Prostate gland (tissue), 2 donors: Measurements from ENCODE around the gene TSPAN14. TPM values are rescaled to one million over a fixed set of nuclear protein-coding genes. Genes with fewer than 3 reads are reported as not detected.

Experiments
- DNase-seq: peaks from one replicate; pipeline ENCODE4 v3.0.0-alpha.2; 2019; ENCODE audit warnings: low spot score
- H3K27ac ChIP-seq, 2 donors: fragments of 200-600 bp; sonication (generic); 2 replicates each; pipeline ENCODE4 v1.5.1; 2017 to 2019
- H3K27me3 ChIP-seq: fragments of 200-600 bp; sonication (generic); replicated peaks from 2 replicates; pipeline ENCODE4 v1.5.1; 2019; ENCODE audit not compliant: insufficient read depth
- H3K36me3 ChIP-seq, 2 donors: fragments of 200-600 bp; sonication (generic); 1 replicate in 1 of 2; 2 replicates in 1 of 2; pipeline versions ENCODE4 v1.5.1 to v1.8.1; 2017 to 2019
- H3K4me1 ChIP-seq: fragments of 200-600 bp; sonication (generic); replicated peaks from 2 replicates; pipeline ENCODE4 v1.5.1; 2019
- H3K4me3 ChIP-seq, 2 donors: fragments of 200-600 bp; sonication (generic); 2 replicates each; pipeline ENCODE4 v1.5.1; 2017 to 2019
- H3K9me3 ChIP-seq: fragments of 200-600 bp; sonication (generic); 2 replicates; pipeline ENCODE4 v1.5.1; 2017
- POLR2A ChIP-seq: fragments of 450-650 bp; IDR thresholded peaks from one replicate; pipeline ENCODE4 v1.6.1; 2016; ENCODE audit warnings: antibody characterized with exemption, mild to moderate bottlenecking
- POLR2AphosphoS5 ChIP-seq: sonication (generic); formaldehyde crosslinking; IDR thresholded peaks from one replicate; pipeline ENCODE4 v1.6.1; 2017; ENCODE audit warnings: antibody characterized with exemption
- WGBS: methylation state at CpG from one replicate; pipeline ENCODE4 v1.1.5; 2018; 5-methylcytosine and 5-hydroxymethylcytosine counted together
- intact Hi-C: fragments of 100-400 bp; cut with DNase I; formaldehyde crosslinking; loops from one replicate; pipeline ENCODE4 v1.14.2; 2022
- total RNA-seq, 2 donors: library from RNA; depleted of rRNA; stranded (reverse); fragments of >200 nt; gene quantifications; one replicate each; pipeline ENCODE4 v1.1.0, GENCODE V29; 2016
- TF ChIP-seq, protein P1 (sequence below), 4 experiments: fragments of 200-600 bp in 2 of 4; fragments of 450-650 bp in 2 of 4; sonication (generic) in 2 of 4; IDR thresholded peaks; 1 replicate in 3 of 4; 2 replicates in 1 of 4; pipeline ENCODE4 v1.5.1; 2016 to 2019; ENCODE audit warnings: antibody characterized with exemption in 4 of 4, mild to moderate bottlenecking in 2 of 4, moderate library complexity in 2 of 4

The TSPAN14 gene
- total RNA-seq, 2 donors from 2014 or later: 69.8 to 103 TPM

DNA sequence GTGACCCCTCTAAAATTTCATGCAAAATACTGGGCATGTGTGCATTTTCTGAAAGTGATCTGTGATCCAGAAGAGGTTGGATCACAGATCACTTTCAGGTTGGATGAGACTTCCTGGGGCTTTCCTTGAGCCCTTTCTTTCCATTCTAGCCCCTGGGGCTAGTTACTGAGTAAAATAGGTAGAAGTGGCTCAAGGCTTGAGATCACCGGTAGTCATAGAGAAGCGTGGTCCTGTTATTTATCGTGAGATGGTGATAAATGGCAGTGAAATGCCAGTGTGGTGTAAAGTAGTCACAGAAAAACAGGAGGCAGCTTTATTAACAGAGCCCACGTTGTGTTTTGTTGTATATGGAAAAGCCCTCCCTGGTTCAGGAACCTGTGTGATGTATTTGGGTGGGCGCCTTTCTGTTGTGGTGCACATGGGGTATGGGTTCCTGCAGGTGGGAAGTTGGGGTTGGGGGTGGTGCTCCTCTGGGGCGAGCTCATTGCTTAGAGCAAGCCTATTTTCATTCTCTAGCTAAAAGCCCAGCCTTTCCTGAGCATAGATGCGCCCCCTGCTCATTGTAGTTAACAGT, 49.6 kb downstream of the TSPAN14 start:
- intact Hi-C loops: no loop called here
- no peak for DNase-seq
- peak overlapping the region in 1 of 2 donors; percentile 54 for H3K27ac ChIP-seq
- 77% methylated on average over 7 of the region's 7 CpGs for WGBS
- TF ChIP-seq, protein P1, sequence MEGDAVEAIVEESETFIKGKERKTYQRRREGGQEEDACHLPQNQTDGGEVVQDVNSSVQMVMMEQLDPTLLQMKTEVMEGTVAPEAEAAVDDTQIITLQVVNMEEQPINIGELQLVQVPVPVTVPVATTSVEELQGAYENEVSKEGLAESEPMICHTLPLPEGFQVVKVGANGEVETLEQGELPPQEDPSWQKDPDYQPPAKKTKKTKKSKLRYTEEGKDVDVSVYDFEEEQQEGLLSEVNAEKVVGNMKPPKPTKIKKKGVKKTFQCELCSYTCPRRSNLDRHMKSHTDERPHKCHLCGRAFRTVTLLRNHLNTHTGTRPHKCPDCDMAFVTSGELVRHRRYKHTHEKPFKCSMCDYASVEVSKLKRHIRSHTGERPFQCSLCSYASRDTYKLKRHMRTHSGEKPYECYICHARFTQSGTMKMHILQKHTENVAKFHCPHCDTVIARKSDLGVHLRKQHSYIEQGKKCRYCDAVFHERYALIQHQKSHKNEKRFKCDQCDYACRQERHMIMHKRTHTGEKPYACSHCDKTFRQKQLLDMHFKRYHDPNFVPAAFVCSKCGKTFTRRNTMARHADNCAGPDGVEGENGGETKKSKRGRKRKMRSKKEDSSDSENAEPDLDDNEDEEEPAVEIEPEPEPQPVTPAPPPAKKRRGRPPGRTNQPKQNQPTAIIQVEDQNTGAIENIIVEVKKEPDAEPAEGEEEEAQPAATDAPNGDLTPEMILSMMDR (IDR thresholded peaks at IDR 0.05): no peak
- TF ChIP-seq POLR2AphosphoS5: no peak
- no peak for TF ChIP-seq POLR2A
- H3K27me3 ChIP-seq: no peaks in the 10 kb centered on the region
- no peaks in the 10 kb centered on the region for H3K9me3 ChIP-seq
- H3K36me3 ChIP-seq: peaks cover 0 to under 1% of the 10 kb centered on the region in 2 donors
- H3K4me3 ChIP-seq: no peak overlapping the region
- peaks cover 17% of the 10 kb centered on the region for H3K4me1 ChIP-seq

DNA sequence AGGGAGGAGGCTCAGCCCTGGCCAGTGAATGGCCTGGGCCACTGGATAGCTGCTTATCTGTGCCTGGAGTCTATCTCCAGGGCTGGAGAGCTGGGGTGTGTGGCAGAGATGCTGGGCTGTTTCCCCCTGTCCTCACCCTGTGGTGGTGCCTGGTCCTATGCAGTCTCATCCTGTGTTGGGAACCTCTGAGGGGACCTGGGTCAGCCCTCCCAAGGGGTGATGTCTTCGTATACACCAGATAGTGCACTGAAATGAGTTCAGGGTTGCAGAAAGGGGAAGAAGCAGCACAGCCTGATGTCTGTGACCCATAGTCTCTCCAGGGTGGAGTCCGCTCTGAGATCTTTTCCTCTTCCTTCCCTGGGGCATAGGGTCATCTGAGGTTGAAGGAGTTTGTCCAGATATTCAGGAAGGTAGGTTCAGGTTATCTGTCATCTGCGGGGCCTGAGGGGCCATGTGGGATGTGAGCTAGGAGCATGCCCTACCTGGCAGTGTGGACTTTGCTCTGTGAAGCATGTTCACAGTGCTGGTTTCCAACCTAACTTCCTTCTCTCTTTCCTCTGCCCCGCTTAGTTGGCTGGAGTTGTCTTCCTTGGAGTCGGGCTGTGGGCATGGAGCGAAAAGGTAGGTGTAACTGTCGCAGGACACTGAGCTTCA, 50.2 kb downstream of the TSPAN14 start:
- Histone ChIP-seq H3K4me1 (peaks cover 17% of the 10 kb centered on the region), H3K4me3 (no peak overlapping the region), H3K27me3 (no peaks in the 10 kb centered on the region), H3K36me3 (peaks cover 0 to 2% of the 10 kb centered on the region in 2 donors), H3K9me3 (no peaks in the 10 kb centered on the region), H3K27ac (peak overlapping the region; percentile 54 to 64)
- no peak for DNase-seq
- TF ChIP-seq, protein P1 (IDR thresholded peaks at IDR 0.05): no peak
- TF ChIP-seq POLR2AphosphoS5 (no peak), POLR2A (no peak)
- intact Hi-C loops: no loop called here
- 65% methylated on average over 7 of the region's 7 CpGs for WGBS

DNA sequence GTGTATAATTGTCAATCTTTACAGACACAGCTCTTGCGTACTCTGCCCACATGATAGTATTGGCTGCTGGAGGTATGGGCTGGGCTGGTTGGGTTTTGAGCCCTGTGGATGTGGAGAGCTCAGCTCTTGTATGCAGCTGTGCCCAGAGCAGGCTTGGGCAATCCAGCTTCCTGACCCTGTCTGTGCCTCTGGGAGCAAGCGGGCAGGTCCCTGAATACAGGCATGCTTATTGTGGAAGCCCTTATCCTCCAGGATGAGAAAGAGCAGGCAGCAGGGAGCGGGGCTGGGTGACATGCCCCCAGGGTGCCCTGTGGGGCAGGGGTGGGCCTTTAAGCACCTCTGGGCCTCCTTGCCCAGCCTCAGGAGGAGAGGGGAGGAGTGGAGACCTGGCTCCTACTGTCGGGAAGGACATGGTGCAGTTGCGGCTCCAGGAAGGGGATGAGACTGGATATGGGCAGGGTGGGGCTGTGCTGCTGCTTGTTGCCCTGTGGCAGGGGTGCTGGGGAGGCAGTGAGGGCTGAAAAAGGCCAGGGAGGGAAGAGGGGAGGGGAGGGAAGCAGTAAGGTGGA, 50.9 kb downstream of the TSPAN14 start:
- Histone ChIP-seq H3K4me1 (peaks cover 17% of the 10 kb centered on the region), H3K27me3 (no peaks in the 10 kb centered on the region), H3K4me3 (no peak overlapping the region), H3K9me3 (no peaks in the 10 kb centered on the region), H3K27ac (peak overlapping the region; percentile 54 to 64), H3K36me3 (peaks cover 0 to 2% of the 10 kb centered on the region in 2 donors)
- 62% methylated on average over 5 of the region's 5 CpGs for WGBS
- DNase-seq: no peak
- TF ChIP-seq, protein P1 (IDR thresholded peaks at IDR 0.05): no peak
- TF ChIP-seq POLR2AphosphoS5 (no peak), POLR2A (no peak)
- intact Hi-C loops: loop anchor here (1.0 to 5.0 kb wide), 2 partner anchors 61 to 123 kb away; no protein-coding TSS in a partner anchor

DNA sequence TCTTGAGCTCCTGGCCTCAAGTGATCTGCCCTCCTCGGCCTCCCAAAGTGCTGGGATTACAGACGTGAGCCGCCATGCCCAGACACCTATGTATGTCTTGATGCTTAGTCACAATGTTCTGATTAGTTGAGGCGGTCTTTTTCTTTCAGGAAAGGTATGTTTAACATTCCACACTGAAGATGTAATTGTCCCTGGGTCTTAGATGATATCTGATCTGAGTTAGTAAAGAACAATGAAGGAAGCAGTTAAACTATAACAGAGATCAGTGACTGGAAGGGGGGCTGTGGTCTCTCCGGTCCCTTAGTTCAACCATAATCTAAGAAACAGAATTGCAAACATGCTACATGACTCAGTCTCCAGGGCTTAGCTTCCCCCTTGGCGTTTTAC, 52.1 kb downstream of the TSPAN14 start:
- Histone ChIP-seq H3K4me3 (no peak overlapping the region), H3K27me3 (no peaks in the 10 kb centered on the region), H3K36me3 (peaks cover 0 to 2% of the 10 kb centered on the region in 2 donors), H3K4me1 (peaks cover 17% of the 10 kb centered on the region), H3K9me3 (no peaks in the 10 kb centered on the region), H3K27ac (peak overlapping the region; percentile 54 to 64)
- WGBS: 39% methylated on average over 6 of the region's 6 CpGs
- no peak for TF ChIP-seq POLR2AphosphoS5
- TF ChIP-seq, protein P1 (IDR thresholded peaks at IDR 0.05): no peak
- TF ChIP-seq POLR2A: no peak
- no peak for DNase-seq
- intact Hi-C loops: loop anchor here (5.0 kb wide), 1 partner anchor 124 kb away; no protein-coding TSS in a partner anchor
